Effector memory CD4-positive, alpha-beta T cell (primary cell): ENCODE results near the gene CYP4F3.
"Not testable (repeated sequence)": the region's sequence is repeated elsewhere in the genome, so short reads cannot be mapped to it uniquely, and the experiment has no call there.

Experiments
- DNase-seq, 3 donors: peaks; one replicate each; pipeline ENCODE4 v3.0.0-alpha.2; 2020
- H3K27ac ChIP-seq: 2 replicates; pipeline ENCODE4 v1.7.0; 2013; ENCODE audit warnings: mild to moderate bottlenecking, low read length, moderate library complexity; ENCODE audit not compliant: insufficient read depth, poor library complexity, severe bottlenecking
- H3K27me3 ChIP-seq: replicated peaks from 2 replicates; pipeline ENCODE4 v1.7.0; 2013; ENCODE audit warnings: mild to moderate bottlenecking, low read length; ENCODE audit not compliant: insufficient read depth, control insufficient read depth, poor library complexity, severe bottlenecking
- H3K36me3 ChIP-seq: 2 replicates; pipeline ENCODE4 v1.7.0; 2013; ENCODE audit warnings: mild to moderate bottlenecking, low read length, moderate library complexity; ENCODE audit not compliant: control insufficient read depth, insufficient read depth
- H3K4me1 ChIP-seq: 2 replicates; pipeline ENCODE4 v1.7.0; 2013; ENCODE audit warnings: low read length, mild to moderate bottlenecking; ENCODE audit not compliant: control insufficient read depth, insufficient read depth, poor library complexity, severe bottlenecking
- H3K4me3 ChIP-seq: 2 replicates; pipeline ENCODE4 v1.7.0; 2013; ENCODE audit warnings: low read length, low read depth, mild to moderate bottlenecking; ENCODE audit not compliant: insufficient read depth, poor library complexity, severe bottlenecking
- H3K9me3 ChIP-seq: 2 replicates; pipeline ENCODE4 v1.7.0; 2013; ENCODE audit warnings: mild to moderate bottlenecking, low read length, moderate library complexity; ENCODE audit not compliant: control insufficient read depth
- total RNA-seq, 3 donors: gene quantifications; one replicate each; lab custom pipeline; 2026; lab: John Stamatoyannopoulos, UW

The CYP4F3 gene
- 0 to 0.97 (median 0) reads per million in 3 donors for total RNA-seq

DNA sequence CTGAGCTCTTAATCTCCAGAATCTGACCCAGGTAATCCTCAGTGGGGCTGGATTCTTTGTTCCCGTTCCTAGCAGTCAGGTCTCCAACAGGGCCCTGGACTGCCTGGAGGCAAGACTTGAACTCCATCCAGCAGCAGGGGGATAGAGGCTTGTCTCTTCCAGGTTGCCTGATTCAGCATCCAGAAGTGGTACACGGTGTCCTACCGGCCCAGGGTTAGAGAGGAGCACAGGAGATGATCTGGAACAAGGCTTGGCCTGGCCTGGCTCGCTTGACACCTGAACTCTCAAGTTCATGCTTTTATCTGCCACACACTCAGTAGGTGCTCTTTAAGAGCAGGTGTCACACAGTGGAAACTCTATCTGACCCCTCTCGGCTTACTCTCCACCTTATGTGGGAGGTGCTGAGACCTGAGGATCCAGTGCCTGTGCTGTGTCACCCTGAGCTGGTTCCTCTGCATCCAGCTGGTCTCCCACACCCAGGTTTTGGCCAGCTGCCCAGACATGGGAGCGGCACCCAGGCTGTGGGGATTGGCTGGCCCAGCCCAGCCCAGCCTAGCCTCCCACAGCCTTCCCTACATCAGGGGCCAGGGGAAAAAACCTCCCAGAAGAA, at the start of gene CYP4F3:
CYP4F3 (plus strand) TSS at position 604 of the 610 bp plus-strand sequence. CDS start 519 bp downstream, outside the sequence.
- no peak within 1 kb of the TSS for H3K4me3 ChIP-seq
- H3K9me3 ChIP-seq = no peaks in the 10 kb centered on the region
- no peak for DNase-seq
- H3K4me1 ChIP-seq = no peaks in the 10 kb centered on the region
- H3K36me3 ChIP-seq = no peaks in the 10 kb centered on the region
- H3K27ac ChIP-seq = no peak within 1 kb of the TSS
- H3K27me3 ChIP-seq = no peaks in the 10 kb centered on the region

DNA sequence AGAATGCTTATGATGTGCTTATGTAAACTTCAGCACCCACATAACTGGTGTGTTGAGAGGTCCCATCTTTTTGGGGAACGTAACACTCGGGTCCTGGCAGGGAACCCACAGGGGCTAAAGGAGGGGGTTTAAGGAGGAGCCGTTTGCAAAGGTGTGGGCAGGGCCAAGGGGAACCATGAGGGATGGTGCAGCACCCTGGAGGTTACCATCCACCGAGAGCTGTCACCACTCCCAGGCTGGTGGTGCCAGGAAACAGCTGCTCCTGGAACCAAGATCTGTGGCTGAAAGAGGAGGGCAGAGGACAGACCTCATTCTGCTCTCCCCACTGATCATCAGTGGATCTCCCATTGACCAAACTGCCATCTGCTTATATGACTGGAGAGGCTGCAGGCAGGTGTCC, 48.9 kb upstream of the CYP4F3 start:
- DNase-seq = no peak
- H3K27ac ChIP-seq = no peak overlapping the region
- no peaks in the 10 kb centered on the region for H3K36me3 ChIP-seq
- H3K9me3 ChIP-seq = no peaks in the 10 kb centered on the region
- no peak overlapping the region for H3K4me3 ChIP-seq
- no peaks in the 10 kb centered on the region for H3K4me1 ChIP-seq
- H3K27me3 ChIP-seq = no peaks in the 10 kb centered on the region

DNA sequence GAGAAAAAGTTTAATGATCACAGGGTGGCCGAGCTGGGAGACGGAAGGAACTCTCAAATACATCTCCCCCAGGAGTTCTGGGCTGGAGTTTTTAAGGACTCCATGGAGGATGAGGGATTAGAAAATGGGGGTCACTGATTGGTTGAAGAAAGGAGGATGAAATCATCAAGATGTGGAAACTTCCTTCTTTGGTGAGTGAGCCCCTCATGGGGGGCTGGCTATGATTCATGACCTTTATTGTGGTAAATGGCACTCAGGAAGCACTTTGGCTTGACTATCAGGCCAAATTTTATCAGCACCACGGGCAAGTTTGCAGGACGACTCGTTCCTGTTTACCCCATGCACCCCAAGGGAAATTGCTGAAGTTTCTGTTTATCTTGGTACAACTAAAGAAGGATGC, 48.2 kb upstream of the CYP4F3 start:
- not testable (repeated sequence) for H3K27ac ChIP-seq, H3K9me3 ChIP-seq, H3K36me3 ChIP-seq, H3K4me3 ChIP-seq, DNase-seq, H3K4me1 ChIP-seq, H3K27me3 ChIP-seq

DNA sequence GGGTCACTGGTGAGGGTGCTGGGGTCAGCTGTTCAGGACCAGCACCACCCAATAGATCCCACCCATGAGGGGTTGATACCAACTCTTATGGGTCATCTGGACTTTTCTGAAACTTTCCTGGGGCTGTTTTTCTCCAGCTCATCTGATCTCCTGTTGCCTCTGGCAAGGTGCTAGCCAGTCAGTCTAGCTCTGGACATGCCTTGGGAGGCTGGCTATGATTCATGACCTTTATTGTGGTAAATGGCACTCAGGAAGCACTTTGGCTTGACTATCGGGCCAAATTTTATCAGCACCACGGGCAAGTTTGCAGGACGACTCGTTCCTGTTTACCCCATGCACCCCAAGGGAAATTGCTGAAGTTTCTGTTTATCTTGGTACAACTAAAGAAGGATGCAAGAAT, 46.9 kb upstream of the CYP4F3 start:
- H3K36me3 ChIP-seq, H3K27ac ChIP-seq, H3K4me3 ChIP-seq, H3K4me1 ChIP-seq, H3K27me3 ChIP-seq, DNase-seq, H3K9me3 ChIP-seq: not testable (repeated sequence)

GRCh38 chr19:15595069-15595468, 45.6 kb upstream of the CYP4F3 start:
- H3K27me3 ChIP-seq = no peaks in the 10 kb centered on the region
- no peak overlapping the region for H3K4me3 ChIP-seq
- H3K27ac ChIP-seq = no peak overlapping the region
- no peaks in the 10 kb centered on the region for H3K36me3 ChIP-seq
- DNase-seq = no peak
- no peaks in the 10 kb centered on the region for H3K4me1 ChIP-seq
- H3K9me3 ChIP-seq = no peaks in the 10 kb centered on the region

GRCh38 chr19:15607978-15608925, 32.4 kb upstream of the CYP4F3 start:
- not testable (repeated sequence) for H3K27ac ChIP-seq, H3K27me3 ChIP-seq, H3K36me3 ChIP-seq, H3K4me3 ChIP-seq, H3K9me3 ChIP-seq, H3K4me1 ChIP-seq, DNase-seq

GRCh38 chr19:15609261-15609660, 31.4 kb upstream of the CYP4F3 start:
- H3K4me3 ChIP-seq = no peak overlapping the region
- DNase-seq = no peak
- no peaks in the 10 kb centered on the region for H3K27me3 ChIP-seq
- no peaks in the 10 kb centered on the region for H3K9me3 ChIP-seq
- no peak overlapping the region for H3K27ac ChIP-seq
- no peaks in the 10 kb centered on the region for H3K36me3 ChIP-seq
- H3K4me1 ChIP-seq = no peaks in the 10 kb centered on the region

GRCh38 chr19:15612342-15612741, 28.4 kb upstream of the CYP4F3 start:
- no peak for DNase-seq

DNA sequence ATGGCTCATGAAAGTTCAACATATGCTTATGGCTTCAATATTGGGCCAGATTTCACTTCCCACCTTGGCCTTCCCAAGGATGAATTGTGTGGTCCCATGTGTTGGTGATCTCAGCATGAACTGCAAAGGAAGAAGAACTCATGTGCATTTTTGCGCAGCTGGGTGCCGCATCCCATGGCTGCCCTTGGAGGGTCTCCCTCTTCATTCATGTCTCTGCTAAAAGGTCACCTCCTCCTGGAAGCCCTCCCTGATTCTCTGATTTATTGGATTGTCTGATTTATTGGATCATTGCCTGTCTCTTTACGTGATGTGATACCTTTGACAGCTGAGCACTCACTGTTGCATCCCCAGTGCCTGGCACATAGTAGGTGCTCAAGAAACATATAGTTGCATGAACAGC, 27.4 kb upstream of the CYP4F3 start:
- H3K27ac ChIP-seq = no peak overlapping the region
- H3K27me3 ChIP-seq = no peaks in the 10 kb centered on the region
- no peak overlapping the region for H3K4me3 ChIP-seq
- DNase-seq = no peak
- H3K4me1 ChIP-seq = no peaks in the 10 kb centered on the region
- H3K36me3 ChIP-seq = no peaks in the 10 kb centered on the region
- H3K9me3 ChIP-seq = no peaks in the 10 kb centered on the region

More at GRCh38 chr19:15612342-15612741, 28.4 kb upstream of the CYP4F3 start:
- Histone ChIP-seq H3K4me3 (no peak overlapping the region), H3K27me3 (no peaks in the 10 kb centered on the region), H3K27ac (no peak overlapping the region), H3K9me3 (no peaks in the 10 kb centered on the region), H3K36me3 (no peaks in the 10 kb centered on the region), H3K4me1 (no peaks in the 10 kb centered on the region)
